ENCODE results near the gene PCSK1. TPM values are rescaled to one million over a fixed set of nuclear protein-coding genes. Genes with fewer than 3 reads are reported as not detected.

The PCSK1 gene
- total and polyA plus RNA-seq, 2 of the 4 experiments (the other 2 are of a cell fraction) = not detected

- no peak overlapping the region for H2BK5ac ChIP-seq (ENCODE audit: low read depth, low read length, poor library complexity, severe bottlenecking)
- no peak overlapping the region for H3K18ac ChIP-seq (ENCODE audit: low read depth, low read length)
- H3K79me1 ChIP-seq (ENCODE audit: low read depth in 1 of 2, low read length in 2 of 2) = no peaks in the 10 kb centered on the region
- ChIA-PET CTCF (interaction anchor here (0.6 kb wide), 1 partner anchor 151 kb away, joined by 6 read pairs; no protein-coding TSS in a partner anchor), POLR2A (ENCODE audit: unreplicated experiment) (interaction anchor here (0.8 kb wide), 1 partner anchor 10 kb away, joined by 6 read pairs; no protein-coding TSS in a partner anchor)
- DNase-seq (no peak), ATAC-seq (ENCODE audit: low read depth) (no peak)
- H3K4me1 ChIP-seq (ENCODE audit: control insufficient read depth, insufficient read depth, low read length) = no peaks in the 10 kb centered on the region
- no peak overlapping the region for H4K5ac ChIP-seq (ENCODE audit: low read depth, low read length)
- no peak overlapping the region for H4K91ac ChIP-seq (ENCODE audit: insufficient read depth, low read depth, low read length)
- no peak overlapping the region for H2BK120ac ChIP-seq (ENCODE audit: low read depth, low read length)
- dilution Hi-C loops (cut with HindIII; ENCODE audit: low sequenced_read_pairs, unreplicated experiment) = no loop called here
- H2AK9ac ChIP-seq (replicated peaks; ENCODE audit: low read depth, low read length, poor library complexity) = no peak overlapping the region
- TF ChIP-seq CEBPB (IDR thresholded peaks at IDR 0.05; ENCODE audit: low read depth, low read length) = no peak
- TF ChIP-seq ELK1 (IDR thresholded peaks at IDR 0.05; ENCODE audit: borderline replicate concordance, low read depth, low read length) = no peak
- no peak for TF ChIP-seq SMC3 (IDR thresholded peaks at IDR 0.05; ENCODE audit: low read depth, low read length)
- no peak for TF ChIP-seq MXI1 (IDR thresholded peaks at IDR 0.05; ENCODE audit: borderline replicate concordance, low read depth, low read length)
- TF ChIP-seq NFE2L2 (IDR thresholded peaks at IDR 0.05; ENCODE audit: low read depth, low read length) = no peak
- TF ChIP-seq RFX5 (IDR thresholded peaks at IDR 0.05; ENCODE audit: low read depth, low read length) = no peak
- TF ChIP-seq USF2 (IDR thresholded peaks at IDR 0.05; ENCODE audit: low read depth, low read length) = no peak
- TF ChIP-seq CHD1 (IDR thresholded peaks at IDR 0.05; ENCODE audit: low read depth, low read length) = no peak
- TF ChIP-seq POLR2A (IDR thresholded peaks at IDR 0.05; ENCODE audit: low read depth, low read length) = no peak
- no peak for TF ChIP-seq RCOR1 (IDR thresholded peaks at IDR 0.05; ENCODE audit: insufficient replicate concordance, low read length)
- no peak for TF ChIP-seq MAFK (IDR thresholded peaks at IDR 0.05; ENCODE audit: low read depth, low read length)
- no peak for TF ChIP-seq CTCF (conservative IDR thresholded peaks at IDR 0.05; ENCODE audit: low read depth, low read length)
- no peak for TF ChIP-seq RAD21 (IDR thresholded peaks at IDR 0.05; ENCODE audit: low read length)
- no peak for TF ChIP-seq MAZ (IDR thresholded peaks at IDR 0.05; ENCODE audit: borderline replicate concordance, low read depth, low read length)
- no peak for TF ChIP-seq BHLHE40 (IDR thresholded peaks at IDR 0.05; ENCODE audit: low read depth, low read length)
- no TSS peak for BruUV-seq (replicated peaks)
- H3K4me3 ChIP-seq (ENCODE audit: insufficient read depth, low read depth, low read length) = no peak overlapping the region
- no peak overlapping the region for H2AFZ ChIP-seq (replicated peaks; ENCODE audit: low read length, poor library complexity)
- no peak overlapping the region for H3K9ac ChIP-seq (ENCODE audit: low read depth, low read length)
- no peak overlapping the region for H2AK5ac ChIP-seq (ENCODE audit: low read depth, low read length)
- H2BK20ac ChIP-seq (ENCODE audit: low read depth, low read length) = no peak overlapping the region
- no peak overlapping the region for H2BK15ac ChIP-seq (ENCODE audit: low read depth, low read length)
- intact Hi-C loops (cut with micrococcal nuclease) = no loop called here
- H3K36me3 ChIP-seq (ENCODE audit: control insufficient read depth, insufficient read depth, low read length) = no peaks in the 10 kb centered on the region
- H3K4me2 ChIP-seq (ENCODE audit: low read depth, low read length) = no peak overlapping the region
- no peak overlapping the region for H3K4ac ChIP-seq (ENCODE audit: low read depth, low read length)
- in situ Hi-C loops (cut with MboI; ENCODE audit: low sequenced_read_pairs) = no loop called here
- H3K56ac ChIP-seq (ENCODE audit: extremely low read depth, insufficient read depth, low read length) = no peak overlapping the region
- no peaks in the 10 kb centered on the region for H3K9me1 ChIP-seq (ENCODE audit: insufficient read depth, low read length)
- no peak overlapping the region for H3K27ac ChIP-seq (ENCODE audit: insufficient read depth, low read length)
- no peaks in the 10 kb centered on the region for H4K20me1 ChIP-seq (ENCODE audit: insufficient read depth, low read length)
- no peak overlapping the region for H3K23ac ChIP-seq (ENCODE audit: low read depth, low read length)
- no peaks in the 10 kb centered on the region for H3K9me3 ChIP-seq (ENCODE audit: control insufficient read depth, insufficient read depth, low read length)
- no peak overlapping the region for H3K14ac ChIP-seq (replicated peaks; ENCODE audit: low read depth, low read length)
- no peak overlapping the region for H4K8ac ChIP-seq (ENCODE audit: low read depth in 2 of 2, low read length in 2 of 2)
- H3K27me3 ChIP-seq (ENCODE audit: control insufficient read depth, insufficient read depth, low read length) = peaks cover 2% of the 10 kb centered on the region; the same call in 1 of the 2 replicates
These were observed 48.1 kb upstream of the PCSK1 start for GRCh38 chr5:96481009-96481786.
